Endothelial cell of umbilical vein (primary cell): ENCODE results near the gene RPEL1. TPM values are rescaled to one million over a fixed set of nuclear protein-coding genes. Genes with fewer than 3 reads are reported as not detected.

Source experiments
- BruUV-seq: library from RNA; stranded (reverse); fragments of 400-500 nt; replicated peaks from 2 replicates; lab custom pipeline; 2021; lab: Mats Ljungman, UMichigan
- CTCF ChIA-PET: fragments of 300-600, 350-600 bp; sonication (Branson Sonifier 250); formaldehyde crosslinking; loops from one replicate; lab custom pipeline; 2021; ENCODE audit warnings: antibody characterized with exemption, inconsistent platforms; lab: Charles Lee
- POLR2A ChIA-PET: fragments of 300-600, 350-600 bp; sonication (Branson Sonifier 250); formaldehyde crosslinking; loops from one replicate; lab custom pipeline; 2021; ENCODE audit warnings: antibody characterized with exemption, inconsistent platforms; lab: Charles Lee
- DNase-seq: peaks from one replicate; pipeline ENCODE4 v3.0.0-alpha.2; 2011; ENCODE audit warnings: low read depth, low spot score
- FAIRE-seq: peaks from 2 replicates; lab custom pipeline; 2011; peaks lifted over from hg19 to GRCh38; lab: Jason Lieb, UNC
- H2AFZ ChIP-seq: 2 replicates; pipeline ENCODE4 v1.6.0; 2012; ENCODE audit warnings: low read depth, low read length, control low read depth, inconsistent platforms
- H3K27ac ChIP-seq: 2 replicates; pipeline ENCODE4 v1.5.1; 2011; ENCODE audit warnings: low read depth, mild to moderate bottlenecking, control low read depth, low read length, moderate library complexity; ENCODE audit not compliant: insufficient read depth
- H3K27me3 ChIP-seq, 2 experiments: 2 replicates each; pipeline versions ENCODE4 v1.6.0 to v1.6.1; 2011; ENCODE audit warnings: low read length in 2 of 2, mixed read lengths in 1 of 2; ENCODE audit not compliant: control insufficient read depth in 2 of 2, insufficient read depth in 2 of 2
- H3K36me3 ChIP-seq, 2 experiments: 2 replicates in 1 of 2; 3 replicates in 1 of 2; pipeline ENCODE4 v1.5.1; 2011; ENCODE audit warnings: low read length in 2 of 2, mild to moderate bottlenecking in 1 of 2, moderate library complexity in 1 of 2; ENCODE audit not compliant: control insufficient read depth in 2 of 2, insufficient read depth in 2 of 2; ENCODE audit errors: extremely low read depth in 1 of 2
- H3K4me1 ChIP-seq: 3 replicates; pipeline ENCODE4 v1.5.1; 2011; ENCODE audit warnings: mild to moderate bottlenecking, low read length; ENCODE audit not compliant: control insufficient read depth, insufficient read depth; ENCODE audit errors: extremely low read depth
- H3K4me2 ChIP-seq: 2 replicates; pipeline ENCODE4 v1.6.1; 2011; ENCODE audit warnings: low read length, control low read depth, mixed read lengths; ENCODE audit not compliant: insufficient read depth
- H3K4me3 ChIP-seq, 3 experiments: fragments of 200-600 bp in 1 of 3; sonication (generic), shearing (Covaris generic) in 1 of 3; replicated peaks in 1 of 3; 2 replicates each; pipeline ENCODE4 v1.5.1; 2011 to 2016; ENCODE audit warnings: control low read depth in 3 of 3, low read length in 3 of 3, mild to moderate bottlenecking in 2 of 3, inconsistent platforms in 1 of 3, low read depth in 1 of 3, moderate library complexity in 1 of 3; ENCODE audit not compliant: insufficient read depth in 1 of 3
- H3K79me2 ChIP-seq: 2 replicates; pipeline ENCODE4 v1.6.0; 2012; ENCODE audit warnings: low read length, inconsistent platforms; ENCODE audit not compliant: control insufficient read depth, insufficient read depth
- H3K9ac ChIP-seq: replicated peaks from 2 replicates; pipeline ENCODE3; 2011; ENCODE audit warnings: low read length, control low read depth; ENCODE audit not compliant: insufficient read depth; ENCODE audit errors: extremely low read depth
- H3K9me1 ChIP-seq: replicated peaks from 3 replicates; pipeline ENCODE4 v1.6.0; 2011; ENCODE audit warnings: mild to moderate bottlenecking, low read length; ENCODE audit not compliant: control insufficient read depth, insufficient read depth; ENCODE audit errors: extremely low read depth
- H3K9me3 ChIP-seq: replicated peaks from 2 replicates; pipeline ENCODE4 v1.5.1; 2012; ENCODE audit warnings: low read length, inconsistent platforms; ENCODE audit not compliant: control insufficient read depth, insufficient read depth
- H4K20me1 ChIP-seq: replicated peaks from 2 replicates; pipeline ENCODE3; 2011; ENCODE audit warnings: mild to moderate bottlenecking, low read length; ENCODE audit not compliant: control insufficient read depth, insufficient read depth; ENCODE audit errors: extremely low read depth
- CTCF ChIP-seq, 2 donors: IDR thresholded peaks; 1 replicate in 1 of 2; 2 replicates in 1 of 2; pipeline ENCODE4 v1.5.1; 2011; ENCODE audit warnings: low read length in 2 of 2, mild to moderate bottlenecking in 2 of 2, moderate library complexity in 2 of 2, control low read depth in 1 of 2, inconsistent platforms in 1 of 2, low read depth in 1 of 2; ENCODE audit not compliant: insufficient read depth in 1 of 2; ENCODE audit errors: extremely low read depth in 1 of 2
- EZH2 ChIP-seq: IDR thresholded peaks from 2 replicates; pipeline ENCODE4 v1.6.1; 2012; ENCODE audit warnings: borderline replicate concordance, low read depth, mild to moderate bottlenecking, moderate library complexity, low read length, inconsistent platforms; ENCODE audit not compliant: severe bottlenecking
- FOS ChIP-seq: IDR thresholded peaks from 2 replicates; pipeline ENCODE4 v1.6.1; 2011; ENCODE audit warnings: mild to moderate bottlenecking, low read length, moderate library complexity, borderline replicate concordance; ENCODE audit not compliant: insufficient read depth
- GATA2 ChIP-seq: IDR thresholded peaks from 2 replicates; pipeline ENCODE4 v1.7.0; 2011; ENCODE audit warnings: low read depth, mild to moderate bottlenecking, moderate library complexity, mixed read lengths, low read length; ENCODE audit not compliant: insufficient read length, insufficient read depth
- MAX ChIP-seq: IDR thresholded peaks from 2 replicates; pipeline ENCODE4 v1.6.1; 2011; ENCODE audit not compliant: insufficient read depth, insufficient read length
- MYC ChIP-seq: IDR thresholded peaks from one replicate; pipeline ENCODE4 v1.6.1; 2011; ENCODE audit warnings: mild to moderate bottlenecking, low read depth, low read length
- POLR2AphosphoS5 ChIP-seq: IDR thresholded peaks from 2 replicates; pipeline ENCODE4 v1.6.1; 2012; ENCODE audit warnings: low read depth, mild to moderate bottlenecking, control low read depth, low read length, moderate library complexity; ENCODE audit not compliant: insufficient read depth
- dilution Hi-C: fragments of 300-500 bp; cut with MboI; formaldehyde crosslinking; loops from one replicate; pipeline ENCODE4 v1.15.0; 2019; ENCODE audit warnings: low sequenced_read_pairs; ENCODE audit not compliant: extremely low pct_ligation_motif_present
- intact Hi-C: fragments of 100-400 bp; cut with micrococcal nuclease; formaldehyde crosslinking; loops from one replicate; pipeline ENCODE4 v1.10.0; 2022
- polyA plus RNA-seq, 4 experiments: library from polyadenylated mRNA; depleted of rRNA in 3 of 4; stranded (reverse) in 3 of 4; unstranded in 1 of 4; fragments of >200 nt; gene quantifications; 2 replicates each; pipeline versions ENCODE4 v1.2.1 to v1.2.3, GENCODE V29; 2011 to 2012; ENCODE audit warnings: missing spikeins in 1 of 4
- total RNA-seq: library from RNA; stranded (reverse); gene quantifications from 2 replicates; pipeline ENCODE4 v1.2.3, GENCODE V29; 2021

RPEL1 gene
- total and polyA plus RNA-seq, 2 donors (not counting 3 experiments of a cell fraction or from before 2014, with no cell fraction given), result 0.04 TPM; not detected in 1

DNA sequence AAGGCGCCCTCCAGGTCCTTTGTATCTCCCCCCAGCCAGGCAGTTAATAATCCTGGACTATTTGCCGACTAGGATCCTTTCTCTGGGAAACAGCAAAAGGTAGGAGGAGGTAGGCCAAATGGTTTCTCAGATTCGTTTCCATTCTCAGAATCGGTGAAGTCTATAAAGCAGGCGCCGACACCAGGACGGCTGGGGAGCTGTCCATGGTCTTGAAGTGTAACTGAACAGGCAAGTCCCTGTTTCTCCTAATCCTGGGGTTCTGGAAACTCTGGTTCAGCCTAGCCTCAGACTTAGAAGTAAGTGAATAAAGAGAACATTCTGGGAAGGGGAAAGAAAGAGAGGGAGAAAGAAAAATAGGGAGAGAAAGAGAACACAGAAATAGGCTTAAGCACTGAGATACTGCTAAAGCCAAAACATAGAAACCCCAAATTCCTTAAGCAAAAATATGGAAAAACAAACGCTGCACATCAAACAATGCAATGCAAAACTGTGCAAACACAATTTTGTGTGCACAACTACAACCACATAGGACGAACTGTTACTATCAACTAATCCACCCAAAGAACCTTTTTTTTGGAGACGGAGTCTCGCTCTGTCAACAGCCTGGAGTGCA lies 20.1 kb downstream of the RPEL1 start:
- H3K4me2 ChIP-seq, result no peak overlapping the region
- H3K27ac ChIP-seq, result no peak overlapping the region
- H3K79me2 ChIP-seq, result no peaks in the 10 kb centered on the region
- intact Hi-C loops, result loop anchor here (1.0 kb wide), 1 partner anchor 13 kb away; no protein-coding TSS in a partner anchor
- no peaks in the 10 kb centered on the region for H3K4me1 ChIP-seq
- H3K27me3 ChIP-seq, result peaks cover 7 to 8% of the 10 kb centered on the region in 2 experiments
- FAIRE-seq (peak; percentile 61), DNase-seq (peak; percentile 62)
- H3K9ac ChIP-seq, result no peak overlapping the region
- TF ChIP-seq EZH2, result no peak
- TF ChIP-seq POLR2AphosphoS5, result no peak
- no peak for TF ChIP-seq MAX
- TF ChIP-seq CTCF (IDR thresholded peaks at IDR 0.05; ENCODE audit: extremely low read depth in 1 of 2, insufficient read depth in 1 of 2, low read depth in 1 of 2, low read length in 2 of 2), result no peak
- TF ChIP-seq MYC, result no peak
- TF ChIP-seq GATA2, result no peak
- TF ChIP-seq FOS, result no peak
- no TSS peak for BruUV-seq
- ChIA-PET CTCF (interaction anchor here (1.0 to 1.4 kb wide), 2 partner anchors 12 to 21 kb away, joined by 5 read pairs; no protein-coding TSS in a partner anchor), POLR2A (no interaction called here)
- no peak overlapping the region for H2AFZ ChIP-seq
- no peaks in the 10 kb centered on the region for H3K9me1 ChIP-seq
- H4K20me1 ChIP-seq, result no peaks in the 10 kb centered on the region
- dilution Hi-C loops, result no loop called here
- no peak overlapping the region for H3K4me3 ChIP-seq
- H3K36me3 ChIP-seq, result no peaks in the 10 kb centered on the region
- no peaks in the 10 kb centered on the region for H3K9me3 ChIP-seq
